K562 (cell line): ENCODE data around the gene SLC25A26. TPM values are rescaled to one million over a fixed set of nuclear protein-coding genes. Genes with fewer than 3 reads are reported as not detected.

Source experiments
- ATAC-seq: fragments of 200-7000 bp; cut with Tn5 transposase; 3 replicates; pipeline ENCODE4 v1.9.1; 2020; ENCODE audit warnings: moderate library complexity
- BruUV-seq: library from RNA; stranded (reverse); fragments of 400-500 nt; replicated peaks from 2 replicates; lab custom pipeline; 2021; lab: Mats Ljungman, UMichigan
- CTCF ChIA-PET: fragments of 300-600 bp; formaldehyde crosslinking; extraction: SDS; loops from one replicate; lab custom pipeline; 2021; ENCODE audit warnings: low intra/inter-chr PET ratio; lab: Yijun Ruan, JAX
- POLR2A ChIA-PET: fragments of 300-600, 350-650 bp; sonication (Branson Sonifier 250); formaldehyde crosslinking; extraction: SDS; loops from one replicate; lab custom pipeline; 2021; ENCODE audit warnings: antibody characterized with exemption, inconsistent platforms; lab: Yijun Ruan, JAX
- DNase-seq, 4 experiments: peaks; one replicate each; pipeline versions ENCODE4 v3.0.0 to v3.0.0-alpha.2; 2011 to 2018; ENCODE audit warnings: low spot score in 3 of 4, mixed read lengths in 3 of 4; ENCODE audit errors: extremely low read depth in 1 of 4
- FAIRE-seq: peaks from 2 replicates; lab custom pipeline; 2011; peaks lifted over from hg19 to GRCh38; lab: Jason Lieb, UNC
- H2AFZ ChIP-seq: 2 replicates; pipeline ENCODE4 v1.6.0; 2011; ENCODE audit warnings: low read depth, low read length, control low read depth, inconsistent platforms
- H3K27ac ChIP-seq: fragments of 200-600 bp; 3 replicates; pipeline ENCODE4 v1.8.0; 2011; ENCODE audit warnings: low read depth, mild to moderate bottlenecking, control low read depth, inconsistent platforms, low read length, moderate library complexity, mixed read lengths; ENCODE audit errors: extremely low read depth
- H3K27me3 ChIP-seq, 2 experiments: fragments of 300-600 bp in 1 of 2; 2 replicates in 1 of 2; 3 replicates in 1 of 2; pipeline versions ENCODE4 v1.6.0 to v1.8.0; 2011; ENCODE audit warnings: inconsistent platforms in 2 of 2, low read length in 2 of 2, mild to moderate bottlenecking in 1 of 2, mixed read lengths in 1 of 2, moderate library complexity in 1 of 2; ENCODE audit not compliant: control insufficient read depth in 2 of 2, insufficient read depth in 2 of 2
- H3K36me3 ChIP-seq: fragments of 300-600 bp; 3 replicates; pipeline ENCODE4 v1.8.0; 2011; ENCODE audit warnings: mild to moderate bottlenecking, low read length, inconsistent platforms; ENCODE audit not compliant: control insufficient read depth, insufficient read depth
- H3K4me1 ChIP-seq, 2 experiments: fragments of 200-600 bp in 1 of 2; replicated peaks in 1 of 2; 2 replicates in 1 of 2; 3 replicates in 1 of 2; pipeline versions ENCODE4 v1.5.1 to v1.8.0; 2011; ENCODE audit warnings: inconsistent platforms in 2 of 2, low read length in 2 of 2, mild to moderate bottlenecking in 1 of 2, mixed read lengths in 1 of 2, moderate library complexity in 1 of 2; ENCODE audit not compliant: control insufficient read depth in 2 of 2, insufficient read depth in 2 of 2
- H3K4me2 ChIP-seq: 2 replicates; pipeline ENCODE4 v1.6.1; 2011; ENCODE audit warnings: low read length, control low read depth, inconsistent platforms, mixed read lengths; ENCODE audit not compliant: insufficient read depth
- H3K4me3 ChIP-seq: fragments of 200-600 bp; sonication (generic), shearing (Covaris generic); 2 replicates; pipeline ENCODE4 v1.5.1; 2016; ENCODE audit warnings: control low read depth, inconsistent platforms
- H3K79me2 ChIP-seq: fragments of 200-600 bp; 3 replicates; pipeline ENCODE4 v1.8.0; 2011; ENCODE audit warnings: low read length, inconsistent platforms; ENCODE audit not compliant: control insufficient read depth, insufficient read depth
- H3K9ac ChIP-seq, 2 experiments: 2 replicates each; pipeline versions ENCODE4 v1.6.0 to v1.6.1; 2011; ENCODE audit warnings: low read depth in 2 of 2, low read length in 2 of 2, control low read depth in 1 of 2, inconsistent platforms in 1 of 2, mild to moderate bottlenecking in 1 of 2, mixed read lengths in 1 of 2; ENCODE audit not compliant: insufficient read depth in 1 of 2
- H3K9me1 ChIP-seq: one replicate; pipeline ENCODE4 v1.6.0; 2011; ENCODE audit warnings: inconsistent platforms, mild to moderate bottlenecking, low read length, moderate library complexity; ENCODE audit not compliant: control insufficient read depth, insufficient read depth
- H3K9me3 ChIP-seq: replicated peaks from 2 replicates; pipeline ENCODE4 v1.5.1; 2011; ENCODE audit warnings: low read depth, low read length, inconsistent platforms; ENCODE audit not compliant: control insufficient read depth, insufficient read depth
- H4K20me1 ChIP-seq: replicated peaks from 2 replicates; pipeline ENCODE4 v1.6.1; 2011; ENCODE audit warnings: low read length, inconsistent platforms, mixed read lengths; ENCODE audit not compliant: control insufficient read depth, insufficient read depth
- FOXK2 ChIP-seq, 2 experiments: fragments of 450-650 bp; IDR thresholded peaks in 1 of 2; conservative IDR thresholded peaks in 1 of 2; 2 replicates each; pipeline ENCODE4 v1.6.1; 2016; ENCODE audit warnings: low read depth in 2 of 2, mild to moderate bottlenecking in 1 of 2
- GATAD2B ChIP-seq: fragments of 450-650 bp; IDR thresholded peaks from 2 replicates; pipeline ENCODE4 v1.6.1; 2017; ENCODE audit warnings: mild to moderate bottlenecking, borderline replicate concordance
- HDAC3 ChIP-seq: fragments of 450-650 bp; IDR thresholded peaks from 2 replicates; pipeline ENCODE4 v1.6.1; 2018; ENCODE audit warnings: borderline replicate concordance, mild to moderate bottlenecking, moderate library complexity; ENCODE audit not compliant: partially characterized antibody
- HDAC6 ChIP-seq: IDR thresholded peaks from 2 replicates; pipeline ENCODE4 v1.6.1; 2012; ENCODE audit warnings: low read depth, mild to moderate bottlenecking, control low read depth, inconsistent platforms, low read length, moderate library complexity
- KDM4B ChIP-seq, 2 experiments: fragments of 450-650 bp in 1 of 2; sonication (generic) in 1 of 2; IDR thresholded peaks; 2 replicates each; pipeline ENCODE4 v1.6.1; 2016 to 2017; ENCODE audit warnings: borderline replicate concordance in 2 of 2, antibody characterized with exemption in 1 of 2, low read depth in 1 of 2, mild to moderate bottlenecking in 1 of 2
- KDM5B ChIP-seq: fragments of 200-600 bp; sonication (generic); IDR thresholded peaks from 2 replicates; pipeline ENCODE4 v1.6.1; 2012; ENCODE audit warnings: low read depth, mild to moderate bottlenecking, moderate library complexity, low read length, control low read depth, inconsistent platforms; ENCODE audit not compliant: insufficient replicate concordance
- MEF2A ChIP-seq: IDR thresholded peaks from 2 replicates; pipeline ENCODE4 v1.6.1; 2011; ENCODE audit warnings: low read depth, mild to moderate bottlenecking, low read length, moderate library complexity; ENCODE audit not compliant: control insufficient read depth
- MEIS2 ChIP-seq: fragments of 450-650 bp; IDR thresholded peaks from 2 replicates; pipeline ENCODE4 v1.6.1; 2014; ENCODE audit warnings: mild to moderate bottlenecking; ENCODE audit not compliant: partially characterized antibody
- MYC ChIP-seq, 2 experiments: fragments of 250-450 bp in 1 of 2; sonication (Bioruptor Pico) in 1 of 2; IDR thresholded peaks; 2 replicates each; pipeline versions ENCODE4 v1.5.1 to v1.6.1; 2012 to 2021; ENCODE audit warnings: low read depth in 2 of 2, borderline replicate concordance in 1 of 2, improper control_type of control experiment in 1 of 2, low read length in 1 of 2, mild to moderate bottlenecking in 1 of 2, moderate library complexity in 1 of 2
- POLR2A ChIP-seq: fragments of 450-650 bp; conservative IDR thresholded peaks from 2 replicates; pipeline ENCODE4 v1.6.1; 2016
- SMARCA4 ChIP-seq: fragments of 450-650 bp; IDR thresholded peaks from 2 replicates; pipeline ENCODE4 v1.6.1; 2016
- SREBF1 ChIP-seq: fragments of 150-350 bp; IDR thresholded peaks from 2 replicates; pipeline ENCODE4 v1.6.1; 2014; ENCODE audit warnings: antibody characterized with exemption, low read depth, low read length, borderline replicate concordance
- ZFP1 ChIP-seq: fragments of 450-650 bp; formaldehyde crosslinking; IDR thresholded peaks from 2 replicates; pipeline ENCODE4 v1.4.0; 2020; ENCODE audit warnings: mild to moderate bottlenecking, mixed read lengths
- ZNF23 ChIP-seq: fragments of 250-450 bp; sonication (Bioruptor Pico); IDR thresholded peaks from 2 replicates; pipeline ENCODE4 v1.4.0; 2020; ENCODE audit warnings: mild to moderate bottlenecking
- ZNF253 ChIP-seq: fragments of 250-450 bp; sonication (Bioruptor Pico); conservative IDR thresholded peaks from 2 replicates; pipeline ENCODE4 v1.6.1; 2021; ENCODE audit warnings: mild to moderate bottlenecking
- WGBS: fragments of 100-300 bp; shearing (Covaris generic); methylation state at CpG from one replicate; pipeline ENCODE4 v1.1.6; 2016; ENCODE audit warnings: low coverage, mixed read lengths; ENCODE audit not compliant: insufficient coverage; ENCODE audit errors: missing lambda C conversion rate; 5-methylcytosine and 5-hydroxymethylcytosine counted together
- in situ Hi-C: fragments of 300-500 bp; cut with MboI; formaldehyde crosslinking; loops from 4 replicates; pipeline ENCODE4 v1.15.0; 2018; ENCODE audit warnings: inconsistent platforms, mixed read lengths
- intact Hi-C: fragments of 100-400 bp; cut with micrococcal nuclease; formaldehyde crosslinking; loops from 2 replicates; pipeline ENCODE4 v1.14.2; 2022
- polyA plus RNA-seq, 8 experiments: library from polyadenylated mRNA; depleted of rRNA in 4 of 8; stranded (reverse) in 5 of 8; unstranded in 3 of 8; fragments of >200 nt; fragmentation: Nextera tagmentation in 2 of 8; fragmentation: Illumina TruSeq in 1 of 8; extraction: Ambion mirVana in 2 of 8; extraction: Trizol in 1 of 8; gene quantifications; 2 replicates each; pipeline versions ENCODE4 v1.2.1 to v1.2.3, GENCODE V29; 2011 to 2014; ENCODE audit warnings: inconsistent platforms in 1 of 8, missing spikeins in 1 of 8
- total RNA-seq, 7 experiments: library from RNA; depleted of rRNA in 6 of 7; stranded (reverse); fragments of >200 nt in 6 of 7; fragmentation: Illumina TruSeq in 2 of 7; extraction: Trizol in 2 of 7; gene quantifications; 2 replicates each; pipeline versions ENCODE4 v1.2.1 to v1.2.3, GENCODE V29; 2011 to 2021; ENCODE audit warnings: low replicate concordance in 1 of 7
- TF ChIP-seq, protein P1 (sequence below), 3 experiments: IDR thresholded peaks in 2 of 3; conservative IDR thresholded peaks in 1 of 3; 2 replicates each; pipeline ENCODE4 v1.5.1; 2011 to 2012; ENCODE audit warnings: low read length in 3 of 3, mild to moderate bottlenecking in 3 of 3, control low read depth in 2 of 3, improper control_type of control experiment in 1 of 3, inconsistent platforms in 1 of 3, low read depth in 1 of 3, mixed read lengths in 1 of 3, moderate library complexity in 1 of 3; ENCODE audit not compliant: insufficient read depth in 2 of 3
- TF ChIP-seq, protein P2 (sequence below): sonication (generic); formaldehyde crosslinking; IDR thresholded peaks from 2 replicates; pipeline ENCODE4 v1.8.0; 2023; ENCODE audit warnings: mild to moderate bottlenecking, missing genetic modification reagents
- TF ChIP-seq, protein P3 (sequence below): sonication (generic); formaldehyde crosslinking; IDR thresholded peaks from 2 replicates; pipeline ENCODE4 v1.8.0; 2022; ENCODE audit warnings: mild to moderate bottlenecking, missing genetic modification reagents

Gene SLC25A26
- total and polyA plus RNA-seq, 9 of the 15 experiments (the other 6 are each of a cell fraction or from before 2014, with no cell fraction given): 7.2 to 29.1 (median 12.6) TPM

DNA sequence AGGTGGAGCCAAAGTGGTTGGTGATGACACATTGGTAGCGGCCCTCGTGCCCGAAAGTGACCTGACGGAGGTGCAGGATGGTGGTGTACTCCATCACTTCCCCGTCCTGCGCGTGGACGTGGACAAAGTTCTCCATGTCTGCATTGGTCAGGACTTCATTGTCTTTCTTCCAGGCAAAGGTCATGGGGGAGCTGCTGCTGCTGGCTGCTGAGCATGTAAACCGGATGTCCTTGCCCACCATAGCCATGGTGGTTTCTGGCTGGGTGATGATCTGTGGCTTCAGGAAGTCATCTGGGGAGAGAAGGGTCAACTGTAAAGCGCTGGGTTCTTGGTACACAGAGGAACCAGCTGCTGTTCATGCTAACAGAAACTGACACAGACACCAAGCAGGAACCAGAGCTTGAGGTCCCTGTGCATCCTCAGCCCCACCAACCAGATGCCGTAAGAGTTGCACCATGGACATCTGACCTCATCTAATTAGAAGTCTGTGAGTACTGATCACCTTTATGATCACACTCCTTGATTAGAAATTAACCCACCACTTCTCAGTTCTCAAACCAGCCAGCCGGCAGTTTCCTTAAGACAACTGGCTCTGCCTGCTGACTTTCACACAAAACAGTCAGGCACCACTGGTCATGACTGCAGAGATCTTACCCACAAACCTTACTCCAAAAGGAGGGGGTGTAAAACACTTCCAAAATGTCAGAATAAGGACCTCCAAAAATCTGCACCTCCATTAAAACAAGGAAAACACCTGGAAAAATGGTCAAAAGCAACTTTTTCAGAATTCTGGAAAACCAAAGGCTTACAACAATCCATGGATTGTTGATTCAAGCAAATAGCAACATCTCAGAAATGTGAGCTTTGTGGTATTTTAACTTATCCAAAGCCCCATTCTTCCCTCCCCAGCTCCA lies 165.5 kb downstream of the SLC25A26 start:
- no TSS peak for BruUV-seq
- Histone ChIP-seq H4K20me1 (no peaks in the 10 kb centered on the region), H3K4me3 (no peak overlapping the region), H2AFZ (no peak overlapping the region), H3K27ac (no peak overlapping the region), H3K27me3 (no peaks in the 10 kb centered on the region), H3K79me2 (no peaks in the 10 kb centered on the region), H3K9ac (no peak overlapping the region), H3K9me1 (no peaks in the 10 kb centered on the region), H3K9me3 (no peaks in the 10 kb centered on the region), H3K4me2 (no peak overlapping the region), H3K4me1 (no peaks in the 10 kb centered on the region), H3K36me3 (no peaks in the 10 kb centered on the region)
- no peak for ATAC-seq
- CTCF ChIA-PET: no interaction called here
- POLR2A ChIA-PET: no interaction called here
- 77% methylated on average over 11 of the region's 12 CpGs for WGBS
- DNase-seq: no peak
- no peak for FAIRE-seq
- intact Hi-C loops: no loop called here
- in situ Hi-C loops: no loop called here
- TF ChIP-seq, protein P1, sequence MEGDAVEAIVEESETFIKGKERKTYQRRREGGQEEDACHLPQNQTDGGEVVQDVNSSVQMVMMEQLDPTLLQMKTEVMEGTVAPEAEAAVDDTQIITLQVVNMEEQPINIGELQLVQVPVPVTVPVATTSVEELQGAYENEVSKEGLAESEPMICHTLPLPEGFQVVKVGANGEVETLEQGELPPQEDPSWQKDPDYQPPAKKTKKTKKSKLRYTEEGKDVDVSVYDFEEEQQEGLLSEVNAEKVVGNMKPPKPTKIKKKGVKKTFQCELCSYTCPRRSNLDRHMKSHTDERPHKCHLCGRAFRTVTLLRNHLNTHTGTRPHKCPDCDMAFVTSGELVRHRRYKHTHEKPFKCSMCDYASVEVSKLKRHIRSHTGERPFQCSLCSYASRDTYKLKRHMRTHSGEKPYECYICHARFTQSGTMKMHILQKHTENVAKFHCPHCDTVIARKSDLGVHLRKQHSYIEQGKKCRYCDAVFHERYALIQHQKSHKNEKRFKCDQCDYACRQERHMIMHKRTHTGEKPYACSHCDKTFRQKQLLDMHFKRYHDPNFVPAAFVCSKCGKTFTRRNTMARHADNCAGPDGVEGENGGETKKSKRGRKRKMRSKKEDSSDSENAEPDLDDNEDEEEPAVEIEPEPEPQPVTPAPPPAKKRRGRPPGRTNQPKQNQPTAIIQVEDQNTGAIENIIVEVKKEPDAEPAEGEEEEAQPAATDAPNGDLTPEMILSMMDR (IDR thresholded peaks at IDR 0.05 in 2 of 3, conservative IDR thresholded peaks at IDR 0.05 in 1 of 3; ENCODE audit: insufficient read depth in 2 of 3, low read depth in 1 of 3, low read length in 3 of 3): no peak
- TF ChIP-seq, protein P2, sequence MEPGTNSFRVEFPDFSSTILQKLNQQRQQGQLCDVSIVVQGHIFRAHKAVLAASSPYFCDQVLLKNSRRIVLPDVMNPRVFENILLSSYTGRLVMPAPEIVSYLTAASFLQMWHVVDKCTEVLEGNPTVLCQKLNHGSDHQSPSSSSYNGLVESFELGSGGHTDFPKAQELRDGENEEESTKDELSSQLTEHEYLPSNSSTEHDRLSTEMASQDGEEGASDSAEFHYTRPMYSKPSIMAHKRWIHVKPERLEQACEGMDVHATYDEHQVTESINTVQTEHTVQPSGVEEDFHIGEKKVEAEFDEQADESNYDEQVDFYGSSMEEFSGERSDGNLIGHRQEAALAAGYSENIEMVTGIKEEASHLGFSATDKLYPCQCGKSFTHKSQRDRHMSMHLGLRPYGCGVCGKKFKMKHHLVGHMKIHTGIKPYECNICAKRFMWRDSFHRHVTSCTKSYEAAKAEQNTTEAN: no peak
- no peak for TF ChIP-seq ZNF23 (CRISPR knock-in tag)
- no peak for TF ChIP-seq KDM5B
- no peak for TF ChIP-seq ZNF253 (CRISPR knock-in tag)
- TF ChIP-seq FOXK2 (conservative IDR thresholded peaks at IDR 0.05 in 1 of 2, IDR thresholded peaks at IDR 0.05 in 1 of 2; ENCODE audit: low read depth in 2 of 2): no peak
- TF ChIP-seq KDM4B (IDR thresholded peaks at IDR 0.05; ENCODE audit: borderline replicate concordance in 2 of 2, low read depth in 1 of 2): no peak
- no peak for TF ChIP-seq MEIS2
- no peak for TF ChIP-seq HDAC3
- TF ChIP-seq MYC (IDR thresholded peaks at IDR 0.05; ENCODE audit: low read depth, low read length): no peak
- no peak for TF ChIP-seq MYC (CRISPR knock-in tag; IDR thresholded peaks at IDR 0.05; ENCODE audit: borderline replicate concordance, low read depth)
- TF ChIP-seq SREBF1: no peak
- TF ChIP-seq ZFP1: no peak
- TF ChIP-seq GATAD2B: no peak
- TF ChIP-seq SMARCA4: no peak
- no peak for TF ChIP-seq MEF2A
- TF ChIP-seq, protein P3, sequence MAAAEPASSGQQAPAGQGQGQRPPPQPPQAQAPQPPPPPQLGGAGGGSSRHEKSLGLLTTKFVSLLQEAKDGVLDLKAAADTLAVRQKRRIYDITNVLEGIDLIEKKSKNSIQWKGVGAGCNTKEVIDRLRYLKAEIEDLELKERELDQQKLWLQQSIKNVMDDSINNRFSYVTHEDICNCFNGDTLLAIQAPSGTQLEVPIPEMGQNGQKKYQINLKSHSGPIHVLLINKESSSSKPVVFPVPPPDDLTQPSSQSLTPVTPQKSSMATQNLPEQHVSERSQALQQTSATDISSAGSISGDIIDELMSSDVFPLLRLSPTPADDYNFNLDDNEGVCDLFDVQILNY: no peak
- TF ChIP-seq HDAC6: no peak
- no peak for TF ChIP-seq POLR2A
